ENCODE data around the gene RABEPK. TPM values are rescaled to one million over a fixed set of nuclear protein-coding genes. Genes with fewer than 3 reads are reported as not detected.
A peak's percentile ranks its signal among the peaks of the same experiment; 100 is the strongest.

RABEPK gene
- total RNA-seq, 1 donor from 2014 or later = 30.7 TPM

GRCh38 chr9:125272697-125273096, 72.4 kb downstream of the RABEPK start:
- peaks cover 55% of the 10 kb centered on the region for H4K20me1 ChIP-seq (ENCODE audit: insufficient read depth, low read length)

GRCh38 chr9:125276771-125277170, 76.4 kb downstream of the RABEPK start:
- H3K4me1 Mint-ChIP-seq (ENCODE audit: low read depth, unreplicated experiment) = peaks cover 5% of the 10 kb centered on the region
- H3K27ac ChIP-seq (ENCODE audit: low read depth, low read length) = no peak overlapping the region
- no peak for FAIRE-seq

More at GRCh38 chr9:125272697-125273096, 72.4 kb downstream of the RABEPK start:
- no peaks in the 10 kb centered on the region for H3K36me3 ChIP-seq (ENCODE audit: insufficient read depth, low read length)
- H3K4me3 Mint-ChIP-seq (ENCODE audit: unreplicated experiment) = no peak overlapping the region
- peaks cover 5% of the 10 kb centered on the region for H3K4me1 Mint-ChIP-seq (ENCODE audit: low read depth, unreplicated experiment)
- no peak overlapping the region for H3K27ac Mint-ChIP-seq (ENCODE audit: unreplicated experiment)
- no peak overlapping the region for H3K4me3 ChIP-seq (ENCODE audit: insufficient read depth, low read depth, low read length)
- no peaks in the 10 kb centered on the region for H3K4me1 ChIP-seq (ENCODE audit: insufficient read depth, low read length)
- TF ChIP-seq EZH2 (IDR thresholded peaks at IDR 0.05; ENCODE audit: insufficient read depth, low read length) (no peak), CTCF (IDR thresholded peaks at IDR 0.05; ENCODE audit: insufficient read depth, low read depth, low read length) (no peak)
- H3K9ac ChIP-seq (ENCODE audit: low read length) = no peak overlapping the region
- H3K9me3 Mint-ChIP-seq (ENCODE audit: unreplicated experiment) = no peaks in the 10 kb centered on the region
- no peaks in the 10 kb centered on the region for H3K27me3 ChIP-seq (ENCODE audit: insufficient read depth, low read length)
- no peaks in the 10 kb centered on the region for H3K9me3 ChIP-seq (ENCODE audit: insufficient read depth, low read depth, low read length)
- DNase-seq (ENCODE audit: low read depth) (no peak), FAIRE-seq (no peak)
- H2AFZ ChIP-seq (ENCODE audit: low read depth, low read length) = no peak overlapping the region
- no peaks in the 10 kb centered on the region for H3K27me3 Mint-ChIP-seq (ENCODE audit: low read depth, unreplicated experiment)
- H3K79me2 ChIP-seq (ENCODE audit: insufficient read depth, low read length) = peaks cover 91% of the 10 kb centered on the region
- H3K27ac ChIP-seq (ENCODE audit: low read depth, low read length) = no peak overlapping the region
- peaks cover 3% of the 10 kb centered on the region for H3K36me3 Mint-ChIP-seq (ENCODE audit: low read depth, unreplicated experiment)
- H3K4me2 ChIP-seq (ENCODE audit: low read length) = peak overlapping the region; percentile 17

More at GRCh38 chr9:125276771-125277170, 76.4 kb downstream of the RABEPK start:
- Mint-ChIP-seq H3K9me3 (ENCODE audit: unreplicated experiment) (no peaks in the 10 kb centered on the region), H3K27ac (ENCODE audit: unreplicated experiment) (no peak overlapping the region), H3K27me3 (ENCODE audit: low read depth, unreplicated experiment) (no peaks in the 10 kb centered on the region), H3K4me3 (ENCODE audit: unreplicated experiment) (no peak overlapping the region), H3K36me3 (ENCODE audit: low read depth, unreplicated experiment) (no peaks in the 10 kb centered on the region)
- no peak overlapping the region for H3K4me2 ChIP-seq (ENCODE audit: low read length)
- H4K20me1 ChIP-seq (ENCODE audit: insufficient read depth, low read length) = peaks cover 59% of the 10 kb centered on the region
- no peak overlapping the region for H3K9ac ChIP-seq (ENCODE audit: low read length)
- no peaks in the 10 kb centered on the region for H3K27me3 ChIP-seq (ENCODE audit: insufficient read depth, low read length)
- no peak overlapping the region for H2AFZ ChIP-seq (ENCODE audit: low read depth, low read length)
- DNase-seq (ENCODE audit: low read depth) = no peak
- H3K4me1 ChIP-seq (ENCODE audit: insufficient read depth, low read length) = no peaks in the 10 kb centered on the region
- H3K36me3 ChIP-seq (ENCODE audit: insufficient read depth, low read length) = no peaks in the 10 kb centered on the region
- H3K9me3 ChIP-seq (ENCODE audit: insufficient read depth, low read depth, low read length) = no peaks in the 10 kb centered on the region
- TF ChIP-seq EZH2 (IDR thresholded peaks at IDR 0.05; ENCODE audit: insufficient read depth, low read length) = no peak
- TF ChIP-seq CTCF (IDR thresholded peaks at IDR 0.05; ENCODE audit: insufficient read depth, low read depth, low read length) = no peak
- peaks cover 95% of the 10 kb centered on the region for H3K79me2 ChIP-seq (ENCODE audit: insufficient read depth, low read length)
- H3K4me3 ChIP-seq (ENCODE audit: insufficient read depth, low read depth, low read length) = no peak overlapping the region
